Breast epithelium (tissue), 4 donors: ENCODE results near the gene DMD. TPM values are rescaled to one million over a fixed set of nuclear protein-coding genes. Genes with fewer than 3 reads are reported as not detected.

Experiments used
- DNase-seq, 2 donors: peaks; one replicate each; pipeline ENCODE4 v3.0.0-alpha.2; 2019; ENCODE audit warnings: low spot score in 2 of 2
- H3K27ac ChIP-seq, 2 donors: fragments of 200-600 bp; sonication (generic) in 1 of 2; one replicate each; pipeline ENCODE4 v1.5.1; 2016 to 2019; ENCODE audit warnings: mild to moderate bottlenecking in 1 of 2
- H3K27me3 ChIP-seq, 2 donors: fragments of 200-600 bp; sonication (generic) in 1 of 2; one replicate each; pipeline versions ENCODE4 v1.5.1 to v1.6.0; 2017 to 2019; ENCODE audit warnings: control low read depth in 1 of 2, mild to moderate bottlenecking in 1 of 2
- H3K36me3 ChIP-seq: fragments of 200-600 bp; one replicate; pipeline ENCODE4 v1.5.1; 2019
- H3K4me1 ChIP-seq, 2 donors: fragments of 200-600 bp; sonication (generic); one replicate each; pipeline ENCODE4 v1.5.1; 2016 to 2019; ENCODE audit warnings: control low read depth in 1 of 2
- H3K4me3 ChIP-seq, 3 donors: fragments of 200-600 bp; sonication (generic); 1 replicate in 2 of 3; 2 replicates in 1 of 3; pipeline ENCODE4 v1.5.1; 2016 to 2019; ENCODE audit warnings: mild to moderate bottlenecking in 3 of 3, moderate library complexity in 2 of 3
- H3K9me3 ChIP-seq, 2 donors: fragments of 200-600 bp; sonication (generic) in 1 of 2; one replicate each; pipeline ENCODE4 v1.5.1; 2016 to 2019; ENCODE audit warnings: control low read depth in 1 of 2
- POLR2A ChIP-seq: fragments of 450-650 bp; IDR thresholded peaks from one replicate; pipeline ENCODE4 v1.6.1; 2016; ENCODE audit warnings: antibody characterized with exemption, mild to moderate bottlenecking, moderate library complexity
- POLR2AphosphoS5 ChIP-seq, 3 donors: sonication (generic); formaldehyde crosslinking; IDR thresholded peaks; one replicate each; pipeline ENCODE4 v1.6.1; 2017; ENCODE audit warnings: antibody characterized with exemption in 3 of 3
- intact Hi-C: fragments of 100-400 bp; cut with DNase I; formaldehyde crosslinking; loops from one replicate; pipeline ENCODE4 v1.15.1; 2023; ENCODE audit warnings: low total_unique reads
- total RNA-seq, 3 donors: library from RNA; depleted of rRNA; stranded (reverse); fragments of >200 nt; gene quantifications; one replicate each; pipeline ENCODE4 v1.1.0, GENCODE V29; 2016
- TF ChIP-seq, protein P1 (sequence below), 3 donors: fragments of 450-650 bp; IDR thresholded peaks; one replicate each; pipeline ENCODE4 v1.5.1; 2016 to 2017; ENCODE audit warnings: antibody characterized with exemption in 3 of 3, mild to moderate bottlenecking in 3 of 3, moderate library complexity in 3 of 3

DMD gene
- total RNA-seq, 3 donors from 2014 or later, result 57.0 to 135 (median 65.2) TPM

DNA sequence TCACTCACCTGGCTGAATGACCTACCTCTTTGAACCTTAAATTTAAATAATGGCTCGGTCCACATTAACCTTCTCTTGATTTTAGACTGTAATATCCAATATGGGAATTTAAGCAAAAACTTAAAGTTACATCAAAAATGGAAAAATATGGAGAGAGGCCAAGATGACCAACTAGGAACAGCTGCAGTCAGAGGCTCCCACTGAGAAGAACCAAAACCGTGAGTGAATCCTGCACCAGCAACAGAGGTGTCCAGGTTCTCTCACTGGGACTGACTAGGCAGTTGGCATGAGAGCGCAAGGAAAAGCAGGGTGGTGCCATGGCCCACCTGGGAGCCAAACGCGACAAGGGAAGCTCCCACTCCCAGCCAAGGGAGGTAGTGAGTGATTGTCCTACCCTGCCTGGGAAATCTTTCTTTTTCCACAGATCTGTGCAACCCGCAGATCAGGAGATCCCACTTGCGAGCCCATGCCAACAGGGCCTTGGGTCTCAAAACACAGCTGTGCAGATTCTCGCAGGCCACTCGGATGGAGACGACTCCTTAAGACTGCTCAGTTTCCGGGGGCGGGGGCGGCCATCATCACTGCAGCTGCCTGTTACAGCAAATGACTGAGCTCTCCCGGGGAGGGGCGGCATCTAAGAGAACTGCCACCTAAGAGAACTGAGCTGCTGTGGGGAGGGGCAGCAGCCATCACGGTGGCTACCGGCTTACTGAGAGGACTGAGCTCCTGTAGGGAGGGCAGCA, 343.4 kb downstream of the DMD start:
- TF ChIP-seq, protein P1, sequence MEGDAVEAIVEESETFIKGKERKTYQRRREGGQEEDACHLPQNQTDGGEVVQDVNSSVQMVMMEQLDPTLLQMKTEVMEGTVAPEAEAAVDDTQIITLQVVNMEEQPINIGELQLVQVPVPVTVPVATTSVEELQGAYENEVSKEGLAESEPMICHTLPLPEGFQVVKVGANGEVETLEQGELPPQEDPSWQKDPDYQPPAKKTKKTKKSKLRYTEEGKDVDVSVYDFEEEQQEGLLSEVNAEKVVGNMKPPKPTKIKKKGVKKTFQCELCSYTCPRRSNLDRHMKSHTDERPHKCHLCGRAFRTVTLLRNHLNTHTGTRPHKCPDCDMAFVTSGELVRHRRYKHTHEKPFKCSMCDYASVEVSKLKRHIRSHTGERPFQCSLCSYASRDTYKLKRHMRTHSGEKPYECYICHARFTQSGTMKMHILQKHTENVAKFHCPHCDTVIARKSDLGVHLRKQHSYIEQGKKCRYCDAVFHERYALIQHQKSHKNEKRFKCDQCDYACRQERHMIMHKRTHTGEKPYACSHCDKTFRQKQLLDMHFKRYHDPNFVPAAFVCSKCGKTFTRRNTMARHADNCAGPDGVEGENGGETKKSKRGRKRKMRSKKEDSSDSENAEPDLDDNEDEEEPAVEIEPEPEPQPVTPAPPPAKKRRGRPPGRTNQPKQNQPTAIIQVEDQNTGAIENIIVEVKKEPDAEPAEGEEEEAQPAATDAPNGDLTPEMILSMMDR (IDR thresholded peaks at IDR 0.05), result no peak
- TF ChIP-seq POLR2A (no peak), POLR2AphosphoS5 (IDR thresholded peaks at IDR 0.05) (no peak)
- Histone ChIP-seq H3K27ac (no peak overlapping the region), H3K4me1 (no peaks in the 10 kb centered on the region), H3K4me3 (no peak overlapping the region), H3K27me3 (peaks cover 0 to 10% of the 10 kb centered on the region in 2 donors), H3K36me3 (no peaks in the 10 kb centered on the region), H3K9me3 (no peaks in the 10 kb centered on the region)
- DNase-seq, result no peak
- intact Hi-C loops, result no loop called here

DNA sequence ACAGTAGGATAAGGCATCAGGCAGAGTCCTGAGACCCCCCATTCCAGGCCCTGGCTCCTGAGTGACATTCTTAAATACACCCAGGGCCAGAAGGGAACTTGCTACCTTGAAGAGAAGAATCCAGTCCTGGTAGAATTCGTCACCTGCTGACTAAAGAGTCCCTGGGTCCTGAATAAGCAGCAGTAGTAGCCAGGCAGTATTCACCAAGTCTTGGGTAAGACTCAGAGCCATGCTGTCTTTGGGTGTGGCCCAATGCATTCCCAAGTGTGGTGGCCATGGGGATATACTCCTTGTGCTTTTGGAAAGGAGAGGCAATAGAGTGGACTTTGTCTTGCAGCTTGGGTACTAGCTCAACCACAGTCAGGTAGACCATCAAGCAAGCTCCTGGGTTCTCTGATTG, 359.1 kb downstream of the DMD start:
- TF ChIP-seq POLR2AphosphoS5 (IDR thresholded peaks at IDR 0.05) (no peak), POLR2A (no peak)
- TF ChIP-seq, protein P1 (IDR thresholded peaks at IDR 0.05), result no peak
- Histone ChIP-seq H3K9me3 (no peaks in the 10 kb centered on the region), H3K36me3 (no peaks in the 10 kb centered on the region), H3K4me1 (no peaks in the 10 kb centered on the region), H3K4me3 (no peak overlapping the region), H3K27ac (no peak overlapping the region), H3K27me3 (peaks cover 0 to 3% of the 10 kb centered on the region in 2 donors)
- no peak for DNase-seq
- intact Hi-C loops, result no loop called here

DNA sequence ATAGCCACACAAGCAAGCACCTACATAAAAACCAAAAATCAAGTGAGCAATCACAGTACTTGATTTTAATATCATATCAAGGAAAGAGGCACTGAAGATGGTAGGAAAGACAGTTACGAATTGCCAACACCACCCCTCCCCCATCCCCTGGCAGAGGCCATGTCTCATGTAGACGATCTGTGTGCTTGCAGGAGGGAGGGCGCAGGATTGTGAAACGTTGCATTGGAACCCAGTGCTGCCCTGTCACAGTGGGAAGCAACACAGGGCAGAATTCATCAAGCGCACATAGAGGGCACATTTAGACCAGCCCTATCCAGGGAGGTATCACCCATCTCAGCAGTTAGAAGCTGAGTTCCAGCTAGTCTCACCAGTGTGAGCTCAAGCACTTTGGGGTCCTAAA, 359.8 kb downstream of the DMD start:
- Histone ChIP-seq H3K36me3 (no peaks in the 10 kb centered on the region), H3K27ac (no peak overlapping the region), H3K4me1 (no peaks in the 10 kb centered on the region), H3K9me3 (no peaks in the 10 kb centered on the region), H3K4me3 (no peak overlapping the region), H3K27me3 (peaks cover 0 to 3% of the 10 kb centered on the region in 2 donors)
- intact Hi-C loops, result no loop called here
- TF ChIP-seq POLR2A (no peak), POLR2AphosphoS5 (IDR thresholded peaks at IDR 0.05) (no peak)
- TF ChIP-seq, protein P1 (IDR thresholded peaks at IDR 0.05), result no peak
- no peak for DNase-seq

DNA sequence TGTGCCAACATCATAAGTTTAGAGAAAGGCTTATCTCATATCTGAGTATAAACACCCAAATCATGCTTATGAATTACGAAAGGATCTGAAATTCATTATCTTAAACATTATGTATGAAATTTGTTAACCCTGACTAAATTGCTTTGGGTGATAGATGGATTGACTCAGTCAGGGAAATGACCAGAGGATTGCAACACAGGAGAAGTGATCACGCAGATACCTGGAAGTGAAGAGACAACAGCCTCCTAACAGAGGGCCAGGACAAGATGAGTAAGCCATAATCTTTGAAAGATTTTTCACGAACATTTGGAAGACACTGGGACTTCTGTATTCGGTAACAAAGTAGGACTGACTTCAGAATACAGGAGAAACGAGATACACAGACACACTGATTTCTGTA, 363.4 kb downstream of the DMD start:
- peaks cover 0 to 3% of the 10 kb centered on the region in 2 donors for H3K27me3 ChIP-seq
- no peak overlapping the region for H3K27ac ChIP-seq
- H3K36me3 ChIP-seq, result no peaks in the 10 kb centered on the region
- no peak for TF ChIP-seq POLR2A
- no peaks in the 10 kb centered on the region for H3K9me3 ChIP-seq
- no peaks in the 10 kb centered on the region for H3K4me1 ChIP-seq
- DNase-seq, result no peak
- no peak overlapping the region for H3K4me3 ChIP-seq
- intact Hi-C loops, result no loop called here

DNA sequence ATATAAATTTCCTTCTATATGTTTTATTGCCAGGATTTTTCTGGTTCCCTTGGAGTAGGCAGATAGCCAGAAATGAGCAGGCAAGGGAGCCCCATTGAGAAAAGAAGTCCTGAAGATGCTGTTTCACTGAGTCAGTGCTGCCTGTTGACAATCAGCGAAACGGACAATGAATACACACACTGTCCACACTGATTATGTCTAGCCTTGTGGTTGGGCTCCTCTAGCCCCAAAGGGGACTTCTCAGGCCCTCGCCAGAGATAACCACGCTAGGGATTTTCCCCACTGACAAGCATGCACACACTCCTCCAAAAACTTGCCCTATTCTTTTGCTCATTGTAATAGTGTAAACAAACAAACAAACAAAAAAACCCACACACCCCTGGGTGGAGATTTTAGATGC, 369.3 kb downstream of the DMD start:
- no peak for DNase-seq
- Histone ChIP-seq H3K27ac (no peak overlapping the region), H3K36me3 (no peaks in the 10 kb centered on the region), H3K4me1 (no peaks in the 10 kb centered on the region), H3K4me3 (no peak overlapping the region), H3K27me3 (no peaks in the 10 kb centered on the region), H3K9me3 (no peaks in the 10 kb centered on the region)
- TF ChIP-seq, protein P1 (IDR thresholded peaks at IDR 0.05), result no peak
- TF ChIP-seq POLR2A (no peak), POLR2AphosphoS5 (IDR thresholded peaks at IDR 0.05) (no peak)
- intact Hi-C loops, result no loop called here
